A549 (cell line): ENCODE data around the gene ANXA1. TPM values are rescaled to one million over a fixed set of nuclear protein-coding genes. Genes with fewer than 3 reads are reported as not detected.

Source experiments
- ATAC-seq, 2 experiments: fragments of 200-7000 bp in 1 of 2; fragments of >200 bp in 1 of 2; cut with Nextera tagmentation in 1 of 2; cut with Tn5 transposase in 1 of 2; 3 replicates each; pipeline versions ENCODE4 v1.8.0 to v1.9.1; 2018 to 2020; ENCODE audit warnings: mild to moderate bottlenecking in 1 of 2, moderate library complexity in 1 of 2
- CTCF ChIA-PET: fragments of 300-600 bp; sonication (Branson Sonifier 250); formaldehyde crosslinking; extraction: SDS; loops from one replicate; lab custom pipeline; 2021; ENCODE audit warnings: antibody characterized with exemption, inconsistent platforms; lab: Yijun Ruan, JAX
- POLR2A ChIA-PET: fragments of 350-600 bp; formaldehyde crosslinking; extraction: SDS; loops from one replicate; lab custom pipeline; 2021; ENCODE audit warnings: antibody characterized with exemption, inconsistent platforms; lab: Yijun Ruan, JAX
- DNase-seq, 2 experiments: peaks; one replicate each; pipeline versions ENCODE4 v3.0.0 to v3.0.0-alpha.2; 2011 to 2016; ENCODE audit warnings: low read depth in 1 of 2, low spot score in 1 of 2
- FAIRE-seq: peaks from 2 replicates; lab custom pipeline; 2011; peaks lifted over from hg19 to GRCh38; lab: Jason Lieb, UNC
- H3K27ac ChIP-seq, 2 experiments: fragments of >200 bp; sonication (Bioruptor Twin); formaldehyde crosslinking; 3 replicates each; pipeline ENCODE4 v1.5.1; 2016 to 2017
- H3K4me1 ChIP-seq: fragments of >200 bp; sonication (Bioruptor Twin); formaldehyde crosslinking; 3 replicates; pipeline ENCODE4 v1.6.1; 2016
- H3K4me2 ChIP-seq: fragments of >200 bp; sonication (Bioruptor Twin); formaldehyde crosslinking; 3 replicates; pipeline ENCODE4 v1.6.1; 2016
- H3K4me3 ChIP-seq: fragments of >200 bp; sonication (Bioruptor Twin); formaldehyde crosslinking; 3 replicates; pipeline ENCODE4 v1.5.1; 2016
- H3K9me3 ChIP-seq: fragments of >200 bp; sonication (Bioruptor Twin); formaldehyde crosslinking; 3 replicates; pipeline ENCODE4 v1.6.1; 2016
- BHLHE40 ChIP-seq: IDR thresholded peaks from 2 replicates; pipeline ENCODE4 v1.6.1; 2012; ENCODE audit warnings: low read depth, low read length, inconsistent platforms
- CBX8 ChIP-seq: fragments of 200-600 bp; sonication (generic); IDR thresholded peaks from 2 replicates; pipeline ENCODE4 v1.6.1; 2016
- E2F6 ChIP-seq: IDR thresholded peaks from 2 replicates; pipeline ENCODE4 v1.6.1; 2012; ENCODE audit warnings: low read depth, borderline replicate concordance
- EHF ChIP-seq: fragments of 250-450 bp; sonication (Bioruptor Pico); IDR thresholded peaks from 2 replicates; pipeline ENCODE4 v1.5.0; 2020; ENCODE audit warnings: mild to moderate bottlenecking
- EP300 ChIP-seq, 2 experiments: fragments of >200 bp; sonication (Bioruptor Twin); formaldehyde crosslinking; IDR thresholded peaks; 2 replicates in 1 of 2; 3 replicates in 1 of 2; pipeline ENCODE4 v1.6.1; 2016 to 2017
- FOSB ChIP-seq: fragments of 250-450 bp; sonication (Bioruptor Pico); IDR thresholded peaks from 2 replicates; pipeline ENCODE4 v1.5.0; 2020; ENCODE audit warnings: mild to moderate bottlenecking, moderate library complexity
- HEYL ChIP-seq: fragments of 250-450 bp; sonication (Bioruptor Pico); IDR thresholded peaks from 2 replicates; pipeline ENCODE4 v1.8.0; 2021; ENCODE audit warnings: mild to moderate bottlenecking, moderate library complexity
- HOXB5 ChIP-seq: fragments of 250-450 bp; sonication (Bioruptor Pico); IDR thresholded peaks from 2 replicates; pipeline ENCODE4 v1.5.0; 2020; ENCODE audit warnings: mild to moderate bottlenecking, moderate library complexity
- MAZ ChIP-seq: fragments of 150-350 bp; IDR thresholded peaks from 2 replicates; pipeline ENCODE4 v1.6.1; 2014; ENCODE audit warnings: antibody characterized with exemption, low read depth, low read length, borderline replicate concordance
- NFE2L2 ChIP-seq: fragments of 150-350 bp; conservative IDR thresholded peaks from 2 replicates; pipeline ENCODE4 v1.6.1; 2014; ENCODE audit warnings: low read length
- POLR2AphosphoS2 ChIP-seq: conservative IDR thresholded peaks from 2 replicates; pipeline ENCODE4 v1.6.1; 2012; ENCODE audit warnings: low read length, improper control_type of control experiment, inconsistent platforms
- RARB ChIP-seq: fragments of 250-450 bp; sonication (Bioruptor Pico); IDR thresholded peaks from 2 replicates; pipeline ENCODE4 v1.8.0; 2021; ENCODE audit warnings: mild to moderate bottlenecking, moderate library complexity
- TFCP2L1 ChIP-seq: fragments of 250-450 bp; sonication (Bioruptor Pico); IDR thresholded peaks from 2 replicates; pipeline ENCODE4 v1.5.0; 2021; ENCODE audit warnings: mild to moderate bottlenecking
- ZFP36 ChIP-seq: fragments of 450-650 bp; IDR thresholded peaks from 2 replicates; pipeline ENCODE4 v1.6.1; 2014; ENCODE audit warnings: borderline replicate concordance; ENCODE audit not compliant: partially characterized antibody
- WGBS: methylation state at CpG from one replicate; pipeline ENCODE4 v1.1.6; 2017; ENCODE audit errors: missing lambda C conversion rate; 5-methylcytosine and 5-hydroxymethylcytosine counted together
- polyA plus RNA-seq, 4 experiments: library from polyadenylated mRNA; depleted of rRNA in 3 of 4; stranded (reverse); fragments of >200 nt; fragmentation: RNase III in 1 of 4; extraction: RNeasy Plus Mini Kit Qiagen cat#74134 plus additional on column Dnase treatment in 1 of 4; gene quantifications; 2 replicates in 3 of 4; 3 replicates in 1 of 4; pipeline ENCODE4 v1.2.3, GENCODE V29; 2011 to 2017
- TF ChIP-seq, protein P1 (sequence below): IDR thresholded peaks from 2 replicates; pipeline ENCODE4 v1.6.1; 2012
- TF ChIP-seq, protein P2 (sequence below): fragments of 150-350 bp; IDR thresholded peaks from 2 replicates; pipeline ENCODE4 v1.6.1; 2014; ENCODE audit warnings: low read depth, mild to moderate bottlenecking, low read length
- TF ChIP-seq, protein P3 (sequence below): fragments of >200 bp; sonication (Bioruptor Twin); formaldehyde crosslinking; IDR thresholded peaks from 3 replicates; pipeline ENCODE4 v1.5.1; 2016
- TF ChIP-seq, protein P4 (sequence below): IDR thresholded peaks from 2 replicates; pipeline ENCODE4 v1.6.1; 2012

The ANXA1 gene
- polyA plus RNA-seq, 2 of the 4 experiments (the other 2 are of a cell fraction) = 1,601 to 1,990 TPM

- CTCF ChIA-PET = interaction anchor here (1.5 to 2.0 kb wide), 3 partner anchors 13 to 51 kb away, joined by 3 to 7 read pairs (median 5); no protein-coding TSS in a partner anchor
- no peak for FAIRE-seq
- WGBS = 65% methylated on average over 6 of the region's 6 CpGs
Observed at GRCh38 chr9:73158723-73159122, 7.1 kb downstream of the ANXA1 start.

DNA sequence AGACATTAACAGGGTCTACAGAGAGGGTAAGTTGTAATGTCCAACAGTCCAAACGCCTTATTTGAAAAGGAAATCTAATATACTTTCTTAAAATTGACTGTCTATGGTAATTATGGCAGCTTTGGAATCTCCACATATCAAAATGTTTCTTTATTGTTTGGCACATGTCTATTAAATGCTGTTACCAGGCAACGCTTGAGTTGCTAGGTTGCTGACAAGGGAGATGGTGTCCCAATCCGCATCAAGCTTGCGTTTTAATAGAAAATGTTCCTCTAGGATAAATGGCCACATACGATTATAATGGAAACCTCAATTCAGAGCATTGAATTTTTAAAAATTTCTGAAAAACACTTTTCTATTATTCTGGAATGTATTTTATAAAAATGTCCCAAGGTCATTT, 9.2 kb downstream of the ANXA1 start:
- ChIA-PET POLR2A (no interaction called here), CTCF (interaction anchor here (0.7 to 2.5 kb wide), 4 partner anchors 11 to 338 kb away, joined by 3 to 12 read pairs (median 4); no protein-coding TSS in a partner anchor)
- no peak overlapping the region for H3K27ac ChIP-seq
- TF ChIP-seq ZFP36 (no peak), MAZ (no peak), NFE2L2 (no peak), EP300 (IDR thresholded peaks at IDR 0.05) (no peak), EHF (CRISPR knock-in tag) (no peak), CBX8 (no peak), HEYL (CRISPR knock-in tag) (no peak), BHLHE40 (no peak)
- TF ChIP-seq, protein P1, sequence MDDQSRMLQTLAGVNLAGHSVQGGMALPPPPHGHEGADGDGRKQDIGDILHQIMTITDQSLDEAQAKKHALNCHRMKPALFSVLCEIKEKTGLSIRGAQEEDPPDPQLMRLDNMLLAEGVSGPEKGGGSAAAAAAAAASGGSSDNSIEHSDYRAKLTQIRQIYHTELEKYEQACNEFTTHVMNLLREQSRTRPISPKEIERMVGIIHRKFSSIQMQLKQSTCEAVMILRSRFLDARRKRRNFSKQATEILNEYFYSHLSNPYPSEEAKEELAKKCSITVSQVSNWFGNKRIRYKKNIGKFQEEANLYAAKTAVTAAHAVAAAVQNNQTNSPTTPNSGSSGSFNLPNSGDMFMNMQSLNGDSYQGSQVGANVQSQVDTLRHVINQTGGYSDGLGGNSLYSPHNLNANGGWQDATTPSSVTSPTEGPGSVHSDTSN = no peak
- TF ChIP-seq, protein P2, sequence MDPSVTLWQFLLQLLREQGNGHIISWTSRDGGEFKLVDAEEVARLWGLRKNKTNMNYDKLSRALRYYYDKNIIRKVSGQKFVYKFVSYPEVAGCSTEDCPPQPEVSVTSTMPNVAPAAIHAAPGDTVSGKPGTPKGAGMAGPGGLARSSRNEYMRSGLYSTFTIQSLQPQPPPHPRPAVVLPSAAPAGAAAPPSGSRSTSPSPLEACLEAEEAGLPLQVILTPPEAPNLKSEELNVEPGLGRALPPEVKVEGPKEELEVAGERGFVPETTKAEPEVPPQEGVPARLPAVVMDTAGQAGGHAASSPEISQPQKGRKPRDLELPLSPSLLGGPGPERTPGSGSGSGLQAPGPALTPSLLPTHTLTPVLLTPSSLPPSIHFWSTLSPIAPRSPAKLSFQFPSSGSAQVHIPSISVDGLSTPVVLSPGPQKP = no peak
- TF ChIP-seq, protein P3, sequence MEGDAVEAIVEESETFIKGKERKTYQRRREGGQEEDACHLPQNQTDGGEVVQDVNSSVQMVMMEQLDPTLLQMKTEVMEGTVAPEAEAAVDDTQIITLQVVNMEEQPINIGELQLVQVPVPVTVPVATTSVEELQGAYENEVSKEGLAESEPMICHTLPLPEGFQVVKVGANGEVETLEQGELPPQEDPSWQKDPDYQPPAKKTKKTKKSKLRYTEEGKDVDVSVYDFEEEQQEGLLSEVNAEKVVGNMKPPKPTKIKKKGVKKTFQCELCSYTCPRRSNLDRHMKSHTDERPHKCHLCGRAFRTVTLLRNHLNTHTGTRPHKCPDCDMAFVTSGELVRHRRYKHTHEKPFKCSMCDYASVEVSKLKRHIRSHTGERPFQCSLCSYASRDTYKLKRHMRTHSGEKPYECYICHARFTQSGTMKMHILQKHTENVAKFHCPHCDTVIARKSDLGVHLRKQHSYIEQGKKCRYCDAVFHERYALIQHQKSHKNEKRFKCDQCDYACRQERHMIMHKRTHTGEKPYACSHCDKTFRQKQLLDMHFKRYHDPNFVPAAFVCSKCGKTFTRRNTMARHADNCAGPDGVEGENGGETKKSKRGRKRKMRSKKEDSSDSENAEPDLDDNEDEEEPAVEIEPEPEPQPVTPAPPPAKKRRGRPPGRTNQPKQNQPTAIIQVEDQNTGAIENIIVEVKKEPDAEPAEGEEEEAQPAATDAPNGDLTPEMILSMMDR = no peak
- TF ChIP-seq, protein P4, sequence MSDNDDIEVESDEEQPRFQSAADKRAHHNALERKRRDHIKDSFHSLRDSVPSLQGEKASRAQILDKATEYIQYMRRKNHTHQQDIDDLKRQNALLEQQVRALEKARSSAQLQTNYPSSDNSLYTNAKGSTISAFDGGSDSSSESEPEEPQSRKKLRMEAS = no peak
- no peak overlapping the region for H3K4me3 ChIP-seq
- 88% methylated on average over 5 of the region's 5 CpGs for WGBS
- H3K9me3 ChIP-seq = no peaks in the 10 kb centered on the region
- H3K4me1 ChIP-seq = peaks cover 88% of the 10 kb centered on the region
- DNase-seq (no peak), ATAC-seq (no peak), FAIRE-seq (no peak)
- peak overlapping the region; percentile 14; the same call in 2 of the 3 replicates for H3K4me2 ChIP-seq

More at GRCh38 chr9:73158723-73159122, 7.1 kb downstream of the ANXA1 start:
- DNase-seq (no peak), ATAC-seq (no peak)
- H3K4me2 ChIP-seq = peak overlapping the region; percentile 89
- POLR2A ChIA-PET = no interaction called here
- peak overlapping the region in 1 of 2 experiments; percentile 78; a peak in 3 of 6 replicates for H3K27ac ChIP-seq
- H3K4me3 ChIP-seq = 0 out of 3 replicates have a peak overlapping the region, but pooled peaks have one; percentile 62
- 0 out of 2 replicates have a peak, but pooled peaks have one; percentile 9 for TF ChIP-seq POLR2AphosphoS2
- no peak for TF ChIP-seq ZFP36
- H3K4me1 ChIP-seq = peaks cover 77% of the 10 kb centered on the region
- H3K9me3 ChIP-seq = no peaks in the 10 kb centered on the region

GRCh38 chr9:73162987-73163768, 11.5 kb downstream of the ANXA1 start:
- WGBS = 65% methylated on average over 6 of the region's 6 CpGs
- Histone ChIP-seq H3K4me3 (no peak overlapping the region), H3K4me2 (peak overlapping the region; percentile 19; the same call in 2 of the 3 replicates), H3K9me3 (no peaks in the 10 kb centered on the region), H3K27ac (peak overlapping the region in 1 of 2 experiments; percentile 51; a peak in 3 of 6 replicates), H3K4me1 (peaks cover 86% of the 10 kb centered on the region)
- ChIA-PET CTCF (interaction anchor here (0.7 to 1.3 kb wide), 5 partner anchors 14 to 306 kb away, joined by 4 to 6 read pairs (median 4); no protein-coding TSS in a partner anchor), POLR2A (interaction anchor here (0.7 to 1.5 kb wide), 2 partner anchors 11 to 26 kb away, joined by 4 read pairs; partner anchors contain the start of gene ANXA1)
- ATAC-seq = peak; percentile 43 to 55; a peak in 4 of 6 replicates
- peak; percentile 29; the same call in 1 of the 2 replicates for TF ChIP-seq HOXB5 (CRISPR knock-in tag)
- 0 out of 2 replicates have a peak, but pooled peaks have one; percentile 25 for TF ChIP-seq FOSB
- TF ChIP-seq TFCP2L1 (CRISPR knock-in tag) = no peak; the same call in 1 of the 2 replicates
- no peak for TF ChIP-seq E2F6
- 0 out of 2 replicates have a peak, but pooled peaks have one; percentile 17 for TF ChIP-seq RARB (CRISPR knock-in tag)
- no peak for DNase-seq
- no peak for FAIRE-seq
